Measurements from ENCODE around the gene ADAMTS12. TPM values are rescaled to one million over a fixed set of nuclear protein-coding genes. Genes with fewer than 3 reads are reported as not detected.

The ADAMTS12 gene
- total RNA-seq, 1 experiment from 2014 or later = 0.15 TPM

DNA sequence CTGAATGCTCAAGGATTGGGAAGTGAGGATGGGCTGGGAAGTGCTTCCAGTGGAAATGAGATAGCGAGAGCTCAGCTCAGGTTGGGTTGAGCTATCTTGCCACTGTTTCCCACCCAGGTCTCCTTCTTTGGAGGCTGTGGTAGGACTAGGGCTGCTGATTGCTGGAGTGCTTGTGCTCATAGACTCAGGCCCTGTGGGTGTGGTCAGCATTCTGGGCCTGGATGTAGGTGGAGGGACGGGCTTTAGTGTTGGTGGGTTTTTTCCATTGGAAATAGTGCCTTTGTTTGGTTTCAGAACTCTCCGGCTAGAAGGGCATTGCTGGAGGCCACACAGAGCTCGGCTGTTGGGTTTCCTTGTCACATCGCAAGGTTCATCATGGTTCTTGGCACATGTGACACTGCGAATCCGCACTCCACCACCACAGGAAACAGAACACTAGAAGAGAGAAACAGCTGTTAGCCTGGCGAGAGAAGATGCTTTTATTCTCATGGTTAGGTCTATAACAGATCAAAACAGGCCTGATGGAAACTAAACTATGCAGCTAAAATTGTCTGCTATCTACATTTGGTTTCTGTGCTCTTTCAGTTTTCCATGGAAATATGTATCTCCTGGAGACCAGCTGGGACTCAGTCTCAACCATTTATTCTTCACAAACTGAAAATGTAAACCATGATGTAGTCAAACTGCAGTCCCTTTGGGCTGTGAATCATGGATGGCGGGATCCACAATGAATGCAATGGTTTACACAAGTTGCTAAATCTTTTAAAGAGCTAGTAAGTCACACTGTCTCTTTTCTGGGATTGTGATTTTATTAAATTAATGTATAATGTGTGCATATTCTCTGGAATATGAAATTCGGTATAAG, 314.8 kb downstream of the ADAMTS12 start:
- intact Hi-C loops (cut with micrococcal nuclease; ENCODE audit: unreplicated experiment) = no loop called here
- POLR2A ChIA-PET = no interaction called here

GRCh38 chr5:33565324-33565723, 326.5 kb downstream of the ADAMTS12 start:
- CTCF ChIA-PET = no interaction called here
- Histone ChIP-seq H3K27ac (ENCODE audit: low read length) (no peak overlapping the region), H3K4me1 (ENCODE audit: control insufficient read depth, insufficient read depth, low read length) (no peaks in the 10 kb centered on the region), H3K9me3 (ENCODE audit: control insufficient read depth, insufficient read depth, low read depth, low read length) (no peaks in the 10 kb centered on the region), H3K36me3 (ENCODE audit: control insufficient read depth, insufficient read depth, low read length) (no peaks in the 10 kb centered on the region), H3K27me3 (ENCODE audit: control insufficient read depth, insufficient read depth, low read length) (no peaks in the 10 kb centered on the region), H3K4me3 (ENCODE audit: low read depth in 2 of 2, low read length in 2 of 2) (no peak overlapping the region)
- TF ChIP-seq POLR2AphosphoS5 (IDR thresholded peaks at IDR 0.05; ENCODE audit: low read depth, low read length) = no peak
- no peak for TF ChIP-seq TCF7L2 (IDR thresholded peaks at IDR 0.05; ENCODE audit: low read depth, low read length)
- TF ChIP-seq CTCF (IDR thresholded peaks at IDR 0.05) = no peak
- TF ChIP-seq REST (IDR thresholded peaks at IDR 0.05; ENCODE audit: insufficient read depth in 1 of 2, low read depth in 2 of 2, low read length in 1 of 2) = no peak
- intact Hi-C loops (cut with micrococcal nuclease; ENCODE audit: unreplicated experiment) (no loop called here), in situ Hi-C loops (cut with HindIII; ENCODE audit: low pct_unique_long_range_greater_than_20kb, low sequenced_read_pairs) (no loop called here)
- DNase-seq (ENCODE audit: low read depth, low spot score) (no peak), ATAC-seq (no peak)
- POLR2A ChIA-PET = no interaction called here
- no TSS peak for BruUV-seq (replicated peaks)

More for the DNA sequence above, 314.8 kb downstream of the ADAMTS12 start:
- Histone ChIP-seq H3K27me3 (ENCODE audit: control insufficient read depth, insufficient read depth, low read length) (no peaks in the 10 kb centered on the region), H3K4me3 (ENCODE audit: low read depth in 2 of 2, low read length in 2 of 2) (no peak overlapping the region), H3K4me1 (ENCODE audit: control insufficient read depth, insufficient read depth, low read length) (no peaks in the 10 kb centered on the region), H3K36me3 (ENCODE audit: control insufficient read depth, insufficient read depth, low read length) (no peaks in the 10 kb centered on the region), H3K27ac (ENCODE audit: low read length) (no peak overlapping the region), H3K9me3 (ENCODE audit: control insufficient read depth, insufficient read depth, low read depth, low read length) (no peaks in the 10 kb centered on the region)
- in situ Hi-C loops (cut with HindIII; ENCODE audit: low pct_unique_long_range_greater_than_20kb, low sequenced_read_pairs) = no loop called here
- TF ChIP-seq REST (IDR thresholded peaks at IDR 0.05; ENCODE audit: insufficient read depth in 1 of 2, low read depth in 2 of 2, low read length in 1 of 2) (no peak), TCF7L2 (IDR thresholded peaks at IDR 0.05; ENCODE audit: low read depth, low read length) (no peak), POLR2AphosphoS5 (IDR thresholded peaks at IDR 0.05; ENCODE audit: low read depth, low read length) (no peak), CTCF (IDR thresholded peaks at IDR 0.05) (no peak), SIN3A (IDR thresholded peaks at IDR 0.05; ENCODE audit: borderline replicate concordance, insufficient read depth, low read depth, low read length) (no peak)
- DNase-seq (ENCODE audit: low read depth, low spot score) (no peak), ATAC-seq (no peak)
- no TSS peak for BruUV-seq (replicated peaks)
- CTCF ChIA-PET = no interaction called here
